ENCODE data around the gene TENT5C. TPM values are rescaled to one million over a fixed set of nuclear protein-coding genes. Genes with fewer than 3 reads are reported as not detected.

Gene TENT5C
- total RNA-seq, 1 experiment from 2014 or later: 19.8 TPM

DNA sequence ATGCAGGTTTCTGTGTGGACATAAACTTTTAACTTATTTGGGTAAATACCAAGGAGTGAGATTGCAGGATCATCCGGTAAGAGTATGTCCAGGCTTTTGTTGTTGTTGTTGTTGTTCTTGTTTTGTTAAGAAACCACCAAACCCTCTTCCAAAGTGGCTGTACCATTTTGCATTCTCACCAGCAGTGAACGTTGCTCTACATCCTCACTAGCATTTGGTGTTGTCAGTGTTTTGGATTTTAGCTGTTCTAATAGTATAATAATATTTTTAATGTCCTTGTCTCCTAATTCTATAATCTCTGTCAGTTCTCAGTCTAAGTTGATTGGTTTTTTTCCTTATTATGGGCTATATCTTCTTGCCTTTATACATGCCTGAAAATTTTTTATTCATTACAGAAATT is 37.8 kb downstream of the TENT5C start:
- ChIA-PET CTCF (no interaction called here), POLR2A (no interaction called here)
- Mint-ChIP-seq H3K4me1 (ENCODE audit: low read depth, unreplicated experiment) (no peaks in the 10 kb centered on the region), H3K27me3 (ENCODE audit: insufficient read depth, unreplicated experiment) (no peaks in the 10 kb centered on the region), H3K27ac (ENCODE audit: unreplicated experiment) (no peak overlapping the region), H3K36me3 (ENCODE audit: insufficient read depth, unreplicated experiment) (no peaks in the 10 kb centered on the region), H3K9me3 (ENCODE audit: unreplicated experiment) (no peaks in the 10 kb centered on the region), H3K4me3 (ENCODE audit: unreplicated experiment) (no peak overlapping the region)
- TF ChIP-seq, protein P1, sequence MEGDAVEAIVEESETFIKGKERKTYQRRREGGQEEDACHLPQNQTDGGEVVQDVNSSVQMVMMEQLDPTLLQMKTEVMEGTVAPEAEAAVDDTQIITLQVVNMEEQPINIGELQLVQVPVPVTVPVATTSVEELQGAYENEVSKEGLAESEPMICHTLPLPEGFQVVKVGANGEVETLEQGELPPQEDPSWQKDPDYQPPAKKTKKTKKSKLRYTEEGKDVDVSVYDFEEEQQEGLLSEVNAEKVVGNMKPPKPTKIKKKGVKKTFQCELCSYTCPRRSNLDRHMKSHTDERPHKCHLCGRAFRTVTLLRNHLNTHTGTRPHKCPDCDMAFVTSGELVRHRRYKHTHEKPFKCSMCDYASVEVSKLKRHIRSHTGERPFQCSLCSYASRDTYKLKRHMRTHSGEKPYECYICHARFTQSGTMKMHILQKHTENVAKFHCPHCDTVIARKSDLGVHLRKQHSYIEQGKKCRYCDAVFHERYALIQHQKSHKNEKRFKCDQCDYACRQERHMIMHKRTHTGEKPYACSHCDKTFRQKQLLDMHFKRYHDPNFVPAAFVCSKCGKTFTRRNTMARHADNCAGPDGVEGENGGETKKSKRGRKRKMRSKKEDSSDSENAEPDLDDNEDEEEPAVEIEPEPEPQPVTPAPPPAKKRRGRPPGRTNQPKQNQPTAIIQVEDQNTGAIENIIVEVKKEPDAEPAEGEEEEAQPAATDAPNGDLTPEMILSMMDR (IDR thresholded peaks at IDR 0.05; ENCODE audit: insufficient read depth in 1 of 2, low read depth in 1 of 2, low read length in 1 of 2, severe bottlenecking in 1 of 2, unreplicated experiment in 1 of 2): no peak
- H3K36me3 ChIP-seq (ENCODE audit: control insufficient read depth, insufficient read depth, low read length): no peaks in the 10 kb centered on the region
- no peaks in the 10 kb centered on the region for H3K4me1 ChIP-seq
- H3K27me3 ChIP-seq (replicated peaks; ENCODE audit: control insufficient read depth, insufficient read depth, low read length): no peaks in the 10 kb centered on the region
- no peaks in the 10 kb centered on the region for H3K9me3 ChIP-seq
- no peak for DNase-seq
- no peak overlapping the region for H3K4me3 ChIP-seq (ENCODE audit: low read depth, low read length)
- BruUV-seq (replicated peaks): no TSS peak
- intact Hi-C loops (cut with micrococcal nuclease; ENCODE audit: unreplicated experiment): no loop called here

- Mint-ChIP-seq H3K27ac (ENCODE audit: unreplicated experiment) (no peak overlapping the region), H3K9me3 (ENCODE audit: unreplicated experiment) (no peaks in the 10 kb centered on the region), H3K36me3 (ENCODE audit: insufficient read depth, unreplicated experiment) (no peaks in the 10 kb centered on the region), H3K4me1 (ENCODE audit: low read depth, unreplicated experiment) (no peaks in the 10 kb centered on the region), H3K27me3 (ENCODE audit: insufficient read depth, unreplicated experiment) (no peaks in the 10 kb centered on the region), H3K4me3 (ENCODE audit: unreplicated experiment) (no peak overlapping the region)
- BruUV-seq (replicated peaks): no TSS peak
- Histone ChIP-seq H3K27me3 (replicated peaks; ENCODE audit: control insufficient read depth, insufficient read depth, low read length) (no peaks in the 10 kb centered on the region), H3K4me1 (no peaks in the 10 kb centered on the region), H3K9me3 (no peaks in the 10 kb centered on the region), H3K36me3 (ENCODE audit: control insufficient read depth, insufficient read depth, low read length) (no peaks in the 10 kb centered on the region), H3K4me3 (ENCODE audit: low read depth, low read length) (no peak overlapping the region)
- POLR2A ChIA-PET: no interaction called here
- intact Hi-C loops (cut with micrococcal nuclease; ENCODE audit: unreplicated experiment): no loop called here
- TF ChIP-seq, protein P1 (IDR thresholded peaks at IDR 0.05; ENCODE audit: insufficient read depth in 1 of 2, low read depth in 1 of 2, low read length in 1 of 2, severe bottlenecking in 1 of 2, unreplicated experiment in 1 of 2): no peak
- DNase-seq: no peak
- CTCF ChIA-PET: no interaction called here
Observed at GRCh38 chr1:117644696-117645311, 39.0 kb downstream of the TENT5C start.

DNA sequence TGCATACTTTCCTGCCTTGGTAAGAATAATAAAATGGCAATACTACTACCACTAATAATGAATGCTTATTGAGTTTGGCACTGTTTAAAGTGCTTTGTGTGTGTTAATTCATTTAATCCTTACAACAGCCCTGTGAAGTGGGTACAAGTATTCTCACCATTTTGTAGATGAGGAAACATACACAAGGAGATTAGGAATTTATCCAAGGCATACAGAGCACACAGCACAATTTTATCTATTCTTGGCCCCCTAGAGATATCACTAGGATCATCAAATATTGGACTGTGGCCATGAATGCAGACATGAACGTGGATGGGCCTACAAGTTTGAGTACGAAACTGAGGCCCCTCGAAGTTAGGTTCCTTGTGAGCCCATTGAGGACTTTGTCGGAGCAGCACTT is 39.5 kb downstream of the TENT5C start:
- Histone ChIP-seq H3K4me1 (no peaks in the 10 kb centered on the region), H3K36me3 (ENCODE audit: control insufficient read depth, insufficient read depth, low read length) (no peaks in the 10 kb centered on the region), H3K27me3 (replicated peaks; ENCODE audit: control insufficient read depth, insufficient read depth, low read length) (no peaks in the 10 kb centered on the region), H3K4me3 (ENCODE audit: low read depth, low read length) (no peak overlapping the region), H3K9me3 (no peaks in the 10 kb centered on the region)
- no peaks in the 10 kb centered on the region for H3K36me3 Mint-ChIP-seq (ENCODE audit: insufficient read depth, unreplicated experiment)
- H3K4me3 Mint-ChIP-seq (ENCODE audit: unreplicated experiment): no peak overlapping the region
- no peak overlapping the region for H3K27ac Mint-ChIP-seq (ENCODE audit: unreplicated experiment)
- ChIA-PET POLR2A (no interaction called here), CTCF (no interaction called here)
- no peaks in the 10 kb centered on the region for H3K9me3 Mint-ChIP-seq (ENCODE audit: unreplicated experiment)
- H3K4me1 Mint-ChIP-seq (ENCODE audit: low read depth, unreplicated experiment): no peaks in the 10 kb centered on the region
- DNase-seq: no peak
- TF ChIP-seq, protein P1 (IDR thresholded peaks at IDR 0.05; ENCODE audit: insufficient read depth in 1 of 2, low read depth in 1 of 2, low read length in 1 of 2, severe bottlenecking in 1 of 2, unreplicated experiment in 1 of 2): no peak
- BruUV-seq (replicated peaks): no TSS peak
- intact Hi-C loops (cut with micrococcal nuclease; ENCODE audit: unreplicated experiment): no loop called here
- no peaks in the 10 kb centered on the region for H3K27me3 Mint-ChIP-seq (ENCODE audit: insufficient read depth, unreplicated experiment)

Data from Caco-2 (cell line).